ENCODE results near the gene NXPH4. TPM values are rescaled to one million over a fixed set of nuclear protein-coding genes. Genes with fewer than 3 reads are reported as not detected.

Gene NXPH4
- total and polyA plus RNA-seq, 10 of the 15 experiments (the other 5 are each of a cell fraction or from before 2014, with no cell fraction given), result 0.03 to 0.26 TPM; not detected in 8

DNA sequence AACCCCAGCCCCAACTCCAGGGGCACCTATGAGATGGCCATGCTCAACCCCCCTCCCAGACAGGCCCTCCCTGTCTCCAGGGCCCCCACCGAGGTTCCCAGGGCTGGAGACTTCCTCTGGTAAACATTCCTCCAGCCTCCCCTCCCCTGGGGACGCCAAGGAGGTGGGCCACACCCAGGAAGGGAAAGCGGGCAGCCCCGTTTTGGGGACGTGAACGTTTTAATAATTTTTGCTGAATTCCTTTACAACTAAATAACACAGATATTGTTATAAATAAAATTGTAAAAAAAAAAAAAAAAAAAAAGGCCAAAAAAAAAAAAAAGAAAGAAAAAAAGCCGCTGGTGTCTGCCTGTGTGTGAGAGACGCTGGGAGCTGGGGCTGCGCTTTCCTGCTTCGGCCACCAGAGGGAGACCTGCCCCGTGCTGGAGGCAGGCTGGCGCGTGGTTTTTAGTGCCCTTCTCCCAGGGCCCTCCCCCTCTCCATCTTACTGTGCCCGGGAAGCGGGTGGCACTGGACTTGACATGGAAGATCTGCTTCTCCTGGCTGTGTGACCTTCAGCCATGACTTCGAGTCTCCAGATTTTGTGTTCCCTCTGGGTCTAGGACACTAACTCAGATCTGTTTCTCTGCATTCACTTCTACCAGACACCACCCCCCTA, 3.4 kb upstream of the NXPH4 start (continued):
- TF ChIP-seq IRF4 (IDR thresholded peaks at IDR 0.05; ENCODE audit: low read depth, low read length), result no peak
- TF ChIP-seq ZNF384 (IDR thresholded peaks at IDR 0.05; ENCODE audit: borderline replicate concordance, low read depth, low read length), result peak; percentile 92
- TF ChIP-seq KDM1A (IDR thresholded peaks at IDR 0.05; ENCODE audit: borderline replicate concordance), result no peak
- no peak for TF ChIP-seq JUND (IDR thresholded peaks at IDR 0.05; ENCODE audit: low read depth, low read length)
- TF ChIP-seq ZNF274 (IDR thresholded peaks at IDR 0.05; ENCODE audit: insufficient read depth, insufficient read length), result no peak
- TF ChIP-seq, protein P1, sequence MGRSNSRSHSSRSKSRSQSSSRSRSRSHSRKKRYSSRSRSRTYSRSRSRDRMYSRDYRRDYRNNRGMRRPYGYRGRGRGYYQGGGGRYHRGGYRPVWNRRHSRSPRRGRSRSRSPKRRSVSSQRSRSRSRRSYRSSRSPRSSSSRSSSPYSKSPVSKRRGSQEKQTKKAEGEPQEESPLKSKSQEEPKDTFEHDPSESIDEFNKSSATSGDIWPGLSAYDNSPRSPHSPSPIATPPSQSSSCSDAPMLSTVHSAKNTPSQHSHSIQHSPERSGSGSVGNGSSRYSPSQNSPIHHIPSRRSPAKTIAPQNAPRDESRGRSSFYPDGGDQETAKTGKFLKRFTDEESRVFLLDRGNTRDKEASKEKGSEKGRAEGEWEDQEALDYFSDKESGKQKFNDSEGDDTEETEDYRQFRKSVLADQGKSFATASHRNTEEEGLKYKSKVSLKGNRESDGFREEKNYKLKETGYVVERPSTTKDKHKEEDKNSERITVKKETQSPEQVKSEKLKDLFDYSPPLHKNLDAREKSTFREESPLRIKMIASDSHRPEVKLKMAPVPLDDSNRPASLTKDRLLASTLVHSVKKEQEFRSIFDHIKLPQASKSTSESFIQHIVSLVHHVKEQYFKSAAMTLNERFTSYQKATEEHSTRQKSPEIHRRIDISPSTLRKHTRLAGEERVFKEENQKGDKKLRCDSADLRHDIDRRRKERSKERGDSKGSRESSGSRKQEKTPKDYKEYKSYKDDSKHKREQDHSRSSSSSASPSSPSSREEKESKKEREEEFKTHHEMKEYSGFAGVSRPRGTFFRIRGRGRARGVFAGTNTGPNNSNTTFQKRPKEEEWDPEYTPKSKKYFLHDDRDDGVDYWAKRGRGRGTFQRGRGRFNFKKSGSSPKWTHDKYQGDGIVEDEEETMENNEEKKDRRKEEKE (IDR thresholded peaks at IDR 0.05), result no peak
- no peak for TF ChIP-seq NFYA (IDR thresholded peaks at IDR 0.05; ENCODE audit: borderline replicate concordance, low read depth, low read length)
- TF ChIP-seq, protein P2, sequence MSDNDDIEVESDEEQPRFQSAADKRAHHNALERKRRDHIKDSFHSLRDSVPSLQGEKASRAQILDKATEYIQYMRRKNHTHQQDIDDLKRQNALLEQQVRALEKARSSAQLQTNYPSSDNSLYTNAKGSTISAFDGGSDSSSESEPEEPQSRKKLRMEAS (IDR thresholded peaks at IDR 0.05; ENCODE audit: low read depth, low read length), result peak; percentile 75; the same call in 1 of the 2 replicates
- TF ChIP-seq, protein P3, sequence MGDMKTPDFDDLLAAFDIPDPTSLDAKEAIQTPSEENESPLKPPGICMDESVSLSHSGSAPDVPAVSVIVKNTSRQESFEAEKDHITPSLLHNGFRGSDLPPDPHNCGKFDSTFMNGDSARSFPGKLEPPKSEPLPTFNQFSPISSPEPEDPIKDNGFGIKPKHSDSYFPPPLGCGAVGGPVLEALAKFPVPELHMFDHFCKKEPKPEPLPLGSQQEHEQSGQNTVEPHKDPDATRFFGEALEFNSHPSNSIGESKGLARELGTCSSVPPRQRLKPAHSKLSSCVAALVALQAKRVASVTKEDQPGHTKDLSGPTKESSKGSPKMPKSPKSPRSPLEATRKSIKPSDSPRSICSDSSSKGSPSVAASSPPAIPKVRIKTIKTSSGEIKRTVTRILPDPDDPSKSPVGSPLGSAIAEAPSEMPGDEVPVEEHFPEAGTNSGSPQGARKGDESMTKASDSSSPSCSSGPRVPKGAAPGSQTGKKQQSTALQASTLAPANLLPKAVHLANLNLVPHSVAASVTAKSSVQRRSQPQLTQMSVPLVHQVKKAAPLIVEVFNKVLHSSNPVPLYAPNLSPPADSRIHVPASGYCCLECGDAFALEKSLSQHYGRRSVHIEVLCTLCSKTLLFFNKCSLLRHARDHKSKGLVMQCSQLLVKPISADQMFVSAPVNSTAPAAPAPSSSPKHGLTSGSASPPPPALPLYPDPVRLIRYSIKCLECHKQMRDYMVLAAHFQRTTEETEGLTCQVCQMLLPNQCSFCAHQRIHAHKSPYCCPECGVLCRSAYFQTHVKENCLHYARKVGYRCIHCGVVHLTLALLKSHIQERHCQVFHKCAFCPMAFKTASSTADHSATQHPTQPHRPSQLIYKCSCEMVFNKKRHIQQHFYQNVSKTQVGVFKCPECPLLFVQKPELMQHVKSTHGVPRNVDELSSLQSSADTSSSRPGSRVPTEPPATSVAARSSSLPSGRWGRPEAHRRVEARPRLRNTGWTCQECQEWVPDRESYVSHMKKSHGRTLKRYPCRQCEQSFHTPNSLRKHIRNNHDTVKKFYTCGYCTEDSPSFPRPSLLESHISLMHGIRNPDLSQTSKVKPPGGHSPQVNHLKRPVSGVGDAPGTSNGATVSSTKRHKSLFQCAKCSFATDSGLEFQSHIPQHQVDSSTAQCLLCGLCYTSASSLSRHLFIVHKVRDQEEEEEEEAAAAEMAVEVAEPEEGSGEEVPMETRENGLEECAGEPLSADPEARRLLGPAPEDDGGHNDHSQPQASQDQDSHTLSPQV (IDR thresholded peaks at IDR 0.05), result no peak
- peak; percentile 76 for TF ChIP-seq YY1 (IDR thresholded peaks at IDR 0.05; ENCODE audit: low read depth, low read length)
- TF ChIP-seq, protein P4, sequence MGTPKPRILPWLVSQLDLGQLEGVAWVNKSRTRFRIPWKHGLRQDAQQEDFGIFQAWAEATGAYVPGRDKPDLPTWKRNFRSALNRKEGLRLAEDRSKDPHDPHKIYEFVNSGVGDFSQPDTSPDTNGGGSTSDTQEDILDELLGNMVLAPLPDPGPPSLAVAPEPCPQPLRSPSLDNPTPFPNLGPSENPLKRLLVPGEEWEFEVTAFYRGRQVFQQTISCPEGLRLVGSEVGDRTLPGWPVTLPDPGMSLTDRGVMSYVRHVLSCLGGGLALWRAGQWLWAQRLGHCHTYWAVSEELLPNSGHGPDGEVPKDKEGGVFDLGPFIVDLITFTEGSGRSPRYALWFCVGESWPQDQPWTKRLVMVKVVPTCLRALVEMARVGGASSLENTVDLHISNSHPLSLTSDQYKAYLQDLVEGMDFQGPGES (IDR thresholded peaks at IDR 0.05), result no peak
- TF ChIP-seq BCL11A (IDR thresholded peaks at IDR 0.05; ENCODE audit: low read depth, low read length), result no peak
- no peak for TF ChIP-seq STAT3 (IDR thresholded peaks at IDR 0.05; ENCODE audit: low read depth, low read length)
- no peak for TF ChIP-seq SMAD5 (IDR thresholded peaks at IDR 0.05; ENCODE audit: low read depth)
- no peak for TF ChIP-seq SREBF2 (IDR thresholded peaks at IDR 0.05; ENCODE audit: low read length)
- TF ChIP-seq, protein P5, sequence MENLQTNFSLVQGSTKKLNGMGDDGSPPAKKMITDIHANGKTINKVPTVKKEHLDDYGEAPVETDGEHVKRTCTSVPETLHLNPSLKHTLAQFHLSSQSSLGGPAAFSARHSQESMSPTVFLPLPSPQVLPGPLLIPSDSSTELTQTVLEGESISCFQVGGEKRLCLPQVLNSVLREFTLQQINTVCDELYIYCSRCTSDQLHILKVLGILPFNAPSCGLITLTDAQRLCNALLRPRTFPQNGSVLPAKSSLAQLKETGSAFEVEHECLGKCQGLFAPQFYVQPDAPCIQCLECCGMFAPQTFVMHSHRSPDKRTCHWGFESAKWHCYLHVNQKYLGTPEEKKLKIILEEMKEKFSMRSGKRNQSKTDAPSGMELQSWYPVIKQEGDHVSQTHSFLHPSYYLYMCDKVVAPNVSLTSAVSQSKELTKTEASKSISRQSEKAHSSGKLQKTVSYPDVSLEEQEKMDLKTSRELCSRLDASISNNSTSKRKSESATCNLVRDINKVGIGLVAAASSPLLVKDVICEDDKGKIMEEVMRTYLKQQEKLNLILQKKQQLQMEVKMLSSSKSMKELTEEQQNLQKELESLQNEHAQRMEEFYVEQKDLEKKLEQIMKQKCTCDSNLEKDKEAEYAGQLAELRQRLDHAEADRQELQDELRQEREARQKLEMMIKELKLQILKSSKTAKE (IDR thresholded peaks at IDR 0.05; ENCODE audit: low read depth, poor library complexity, severe bottlenecking), result no peak
- TF ChIP-seq CHD4 (IDR thresholded peaks at IDR 0.05), result no peak
